OCI-LY3 (cell line): ENCODE results near the gene PLXDC2.

Source experiments
- CTCF ChIP-seq: fragments of 200-600, 300-600 bp; sonication (generic); IDR thresholded peaks from 2 replicates; pipeline ENCODE4 v1.5.1; 2014; ENCODE audit warnings: antibody characterized with exemption, low read length, low read depth
- EZH2phosphoT487 ChIP-seq: fragments of 200-600 bp; shearing (Covaris generic); IDR thresholded peaks from 2 replicates; pipeline ENCODE4 v1.6.1; 2018; ENCODE audit warnings: antibody characterized with exemption, mixed run types, low read depth

GRCh38 chr10:19888061-19888660, 71.9 kb downstream of the PLXDC2 start:
- TF ChIP-seq CTCF (no peak), EZH2phosphoT487 (no peak)
